ENCODE measurements around the gene SLC39A3.

DNA sequence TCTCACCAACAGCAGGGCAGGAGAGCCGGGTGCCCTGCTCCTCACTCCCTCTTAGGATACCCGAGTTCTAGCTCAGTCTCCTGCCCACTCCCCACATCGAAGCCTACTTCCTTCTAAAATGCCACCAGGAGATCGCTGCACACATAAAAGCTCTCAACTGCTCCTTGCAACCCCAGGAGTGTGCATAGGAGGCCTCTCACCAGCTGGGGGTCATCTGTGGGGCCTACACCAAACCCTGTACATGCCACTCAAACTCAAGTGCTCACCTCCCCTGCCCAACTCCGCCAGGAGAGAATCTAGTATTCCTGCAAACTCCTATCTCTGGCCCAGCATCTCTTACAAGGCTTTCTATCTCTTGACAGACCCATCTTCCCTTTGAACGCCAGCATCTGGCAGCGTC lies 40.5 kb upstream of the SLC39A3 start:
- TF ChIP-seq, protein P1, sequence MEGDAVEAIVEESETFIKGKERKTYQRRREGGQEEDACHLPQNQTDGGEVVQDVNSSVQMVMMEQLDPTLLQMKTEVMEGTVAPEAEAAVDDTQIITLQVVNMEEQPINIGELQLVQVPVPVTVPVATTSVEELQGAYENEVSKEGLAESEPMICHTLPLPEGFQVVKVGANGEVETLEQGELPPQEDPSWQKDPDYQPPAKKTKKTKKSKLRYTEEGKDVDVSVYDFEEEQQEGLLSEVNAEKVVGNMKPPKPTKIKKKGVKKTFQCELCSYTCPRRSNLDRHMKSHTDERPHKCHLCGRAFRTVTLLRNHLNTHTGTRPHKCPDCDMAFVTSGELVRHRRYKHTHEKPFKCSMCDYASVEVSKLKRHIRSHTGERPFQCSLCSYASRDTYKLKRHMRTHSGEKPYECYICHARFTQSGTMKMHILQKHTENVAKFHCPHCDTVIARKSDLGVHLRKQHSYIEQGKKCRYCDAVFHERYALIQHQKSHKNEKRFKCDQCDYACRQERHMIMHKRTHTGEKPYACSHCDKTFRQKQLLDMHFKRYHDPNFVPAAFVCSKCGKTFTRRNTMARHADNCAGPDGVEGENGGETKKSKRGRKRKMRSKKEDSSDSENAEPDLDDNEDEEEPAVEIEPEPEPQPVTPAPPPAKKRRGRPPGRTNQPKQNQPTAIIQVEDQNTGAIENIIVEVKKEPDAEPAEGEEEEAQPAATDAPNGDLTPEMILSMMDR (IDR thresholded peaks at IDR 0.05): no peak
- no peak for TF ChIP-seq POLR2A (IDR thresholded peaks at IDR 0.05)

All from adrenal gland (tissue), 5 donors.